ENCODE measurements around the gene METRNL.

GRCh38 chr17:83125515-83126274 is 46.3 kb downstream of the METRNL start:
- TF ChIP-seq CTCF (IDR thresholded peaks at IDR 0.05) (no peak), POLR2AphosphoS5 (IDR thresholded peaks at IDR 0.05; ENCODE audit: low read depth, low read length) (no peak), REST (IDR thresholded peaks at IDR 0.05; ENCODE audit: insufficient read depth in 1 of 2, low read depth in 2 of 2, low read length in 1 of 2) (no peak)

Measured in Panc1 (cell line).